ENCODE data around the gene IMMT.

DNA sequence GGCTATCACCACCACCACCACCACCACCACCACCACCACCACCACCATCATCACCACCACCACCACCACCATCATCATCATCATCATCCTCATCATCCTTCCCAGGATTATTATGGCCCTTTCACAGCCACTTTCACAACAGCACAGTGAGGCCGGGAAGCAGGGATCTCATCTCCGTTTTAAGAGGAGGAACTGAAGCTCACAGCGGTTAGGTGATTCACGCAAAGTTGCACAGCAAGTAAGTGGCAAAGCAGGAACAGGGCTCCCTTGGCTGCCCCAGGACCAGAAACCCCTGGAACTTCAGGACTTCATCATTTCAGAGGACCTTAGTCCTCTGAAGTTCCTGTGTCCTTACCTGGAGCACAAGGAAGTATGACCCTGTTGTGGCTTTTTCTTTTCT is 30.8 kb upstream of the IMMT start:
- TF ChIP-seq, protein P1, sequence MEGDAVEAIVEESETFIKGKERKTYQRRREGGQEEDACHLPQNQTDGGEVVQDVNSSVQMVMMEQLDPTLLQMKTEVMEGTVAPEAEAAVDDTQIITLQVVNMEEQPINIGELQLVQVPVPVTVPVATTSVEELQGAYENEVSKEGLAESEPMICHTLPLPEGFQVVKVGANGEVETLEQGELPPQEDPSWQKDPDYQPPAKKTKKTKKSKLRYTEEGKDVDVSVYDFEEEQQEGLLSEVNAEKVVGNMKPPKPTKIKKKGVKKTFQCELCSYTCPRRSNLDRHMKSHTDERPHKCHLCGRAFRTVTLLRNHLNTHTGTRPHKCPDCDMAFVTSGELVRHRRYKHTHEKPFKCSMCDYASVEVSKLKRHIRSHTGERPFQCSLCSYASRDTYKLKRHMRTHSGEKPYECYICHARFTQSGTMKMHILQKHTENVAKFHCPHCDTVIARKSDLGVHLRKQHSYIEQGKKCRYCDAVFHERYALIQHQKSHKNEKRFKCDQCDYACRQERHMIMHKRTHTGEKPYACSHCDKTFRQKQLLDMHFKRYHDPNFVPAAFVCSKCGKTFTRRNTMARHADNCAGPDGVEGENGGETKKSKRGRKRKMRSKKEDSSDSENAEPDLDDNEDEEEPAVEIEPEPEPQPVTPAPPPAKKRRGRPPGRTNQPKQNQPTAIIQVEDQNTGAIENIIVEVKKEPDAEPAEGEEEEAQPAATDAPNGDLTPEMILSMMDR (IDR thresholded peaks at IDR 0.05; ENCODE audit: extremely low read depth in 1 of 2, insufficient read depth in 1 of 2, low read depth in 1 of 2, low read length in 2 of 2), result no peak
- TF ChIP-seq POLR2A (IDR thresholded peaks at IDR 0.05; ENCODE audit: low read depth, low read length) (no peak), EZH2 (IDR thresholded peaks at IDR 0.05; ENCODE audit: borderline replicate concordance, low read depth, low read length, severe bottlenecking) (no peak), FOS (IDR thresholded peaks at IDR 0.05; ENCODE audit: borderline replicate concordance, insufficient read depth, low read length) (no peak), JUN (IDR thresholded peaks at IDR 0.05; ENCODE audit: borderline replicate concordance, insufficient read depth, insufficient read length, low read depth) (no peak), POLR2AphosphoS5 (IDR thresholded peaks at IDR 0.05; ENCODE audit: insufficient read depth, low read depth, low read length) (no peak)
- TF ChIP-seq, protein P2, sequence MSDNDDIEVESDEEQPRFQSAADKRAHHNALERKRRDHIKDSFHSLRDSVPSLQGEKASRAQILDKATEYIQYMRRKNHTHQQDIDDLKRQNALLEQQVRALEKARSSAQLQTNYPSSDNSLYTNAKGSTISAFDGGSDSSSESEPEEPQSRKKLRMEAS (IDR thresholded peaks at IDR 0.05; ENCODE audit: insufficient read depth, insufficient read length), result no peak

Data from endothelial cell of umbilical vein (primary cell).